ENCODE data around the gene DALRD3.

The DALRD3 gene

DNA sequence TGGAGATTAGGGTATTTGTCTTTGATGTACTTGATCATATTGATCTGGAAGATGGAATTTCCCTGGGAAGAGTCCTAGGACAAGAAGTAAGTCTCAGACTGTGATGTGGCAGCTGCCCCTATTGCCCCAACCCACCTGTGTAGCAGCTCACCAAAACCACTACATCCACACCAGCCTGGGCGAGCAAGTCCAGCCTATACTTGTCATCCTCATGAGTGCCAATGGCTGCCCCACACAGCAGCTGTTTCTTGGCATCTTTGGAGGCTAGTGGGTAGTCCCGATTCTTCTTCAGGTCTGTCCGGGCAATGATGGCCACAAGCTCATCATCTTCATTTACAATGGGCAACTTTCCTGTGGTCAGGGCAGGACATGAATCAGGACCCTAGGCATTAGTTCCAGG, 8.2 kb upstream of the DALRD3 start:
- H3K4me3 ChIP-seq (ENCODE audit: low read length), result no peak overlapping the region
- no peak for TF ChIP-seq ZNF274 (IDR thresholded peaks at IDR 0.05; ENCODE audit: low read depth, low read length)

DNA sequence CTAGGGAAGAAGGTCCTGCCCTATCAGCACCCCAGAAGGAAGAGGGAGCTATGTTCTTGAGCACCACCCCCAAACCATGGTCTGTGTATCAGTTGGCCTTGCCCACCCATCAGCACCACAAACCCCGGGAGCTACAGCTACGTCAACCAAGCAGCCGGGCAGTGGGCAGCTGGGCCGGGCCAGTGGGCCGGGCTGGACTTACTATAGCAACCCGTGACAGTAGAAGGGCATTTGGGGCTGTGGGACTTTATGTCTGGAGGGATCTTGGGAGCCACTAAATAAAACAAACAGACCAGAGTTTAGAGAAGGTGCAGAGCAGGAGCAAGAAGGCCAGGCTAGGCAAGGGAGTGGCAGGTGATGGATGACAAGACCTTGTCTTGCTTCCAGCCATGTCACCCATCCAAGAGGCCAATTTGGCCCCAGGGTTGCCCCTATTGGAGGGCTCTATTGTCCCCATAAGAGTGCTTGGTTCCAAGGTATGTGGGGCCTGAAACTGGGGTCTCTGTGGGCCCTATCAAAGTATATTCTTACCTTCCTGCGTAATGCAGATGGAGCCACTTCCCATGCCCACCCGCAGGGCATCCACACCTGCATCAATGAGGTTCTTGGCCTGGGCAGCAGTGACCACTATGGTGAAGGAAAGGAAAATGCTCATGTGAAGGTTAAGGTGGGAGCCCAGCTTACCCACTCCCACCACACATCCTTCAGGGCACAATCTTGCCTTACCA, 7.6 kb upstream of the DALRD3 start:
- H3K4me3 ChIP-seq (ENCODE audit: low read length), result no peak overlapping the region
- TF ChIP-seq ZNF274 (IDR thresholded peaks at IDR 0.05; ENCODE audit: low read depth, low read length), result no peak

DNA sequence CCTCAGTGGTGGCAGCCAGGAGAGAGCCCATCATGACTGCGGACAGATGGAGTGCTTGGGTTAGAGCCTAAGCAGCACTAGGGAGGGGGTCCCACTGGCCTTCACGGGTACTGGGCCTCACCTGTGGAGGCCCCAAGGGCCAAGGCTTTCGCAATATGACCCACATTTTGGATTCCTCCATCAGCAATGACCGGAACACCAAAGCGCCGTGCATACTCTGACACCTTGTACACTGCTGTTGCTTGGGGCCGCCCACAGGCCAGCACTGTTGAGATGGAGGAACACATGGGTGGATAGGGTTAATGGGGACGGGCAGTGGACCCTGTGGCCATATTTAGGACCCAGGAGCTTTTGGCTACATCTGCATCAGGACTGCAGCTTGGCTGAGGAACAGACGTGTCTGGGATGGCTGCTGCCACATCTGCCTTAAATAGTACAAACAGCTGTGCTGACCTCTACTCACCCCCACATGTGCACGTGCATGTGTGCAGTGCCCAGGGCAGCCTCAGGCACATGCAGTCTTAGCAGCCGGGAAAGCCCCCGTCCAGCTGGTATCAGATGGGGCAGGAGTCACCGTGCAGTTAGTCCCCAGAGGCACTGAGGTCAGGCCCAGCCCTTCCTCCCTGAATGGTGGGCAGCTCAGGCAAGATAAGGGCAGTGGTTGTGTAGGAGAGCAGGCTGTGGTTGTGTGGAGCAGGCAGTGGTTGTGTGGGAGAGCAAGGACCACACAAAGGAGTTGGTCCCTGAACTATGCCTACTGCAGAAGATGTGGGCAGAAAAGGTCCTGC, 6.8 kb upstream of the DALRD3 start:
- TF ChIP-seq ZNF274 (IDR thresholded peaks at IDR 0.05; ENCODE audit: low read depth, low read length), result no peak
- no peak overlapping the region for H3K4me3 ChIP-seq (ENCODE audit: low read length)

DNA sequence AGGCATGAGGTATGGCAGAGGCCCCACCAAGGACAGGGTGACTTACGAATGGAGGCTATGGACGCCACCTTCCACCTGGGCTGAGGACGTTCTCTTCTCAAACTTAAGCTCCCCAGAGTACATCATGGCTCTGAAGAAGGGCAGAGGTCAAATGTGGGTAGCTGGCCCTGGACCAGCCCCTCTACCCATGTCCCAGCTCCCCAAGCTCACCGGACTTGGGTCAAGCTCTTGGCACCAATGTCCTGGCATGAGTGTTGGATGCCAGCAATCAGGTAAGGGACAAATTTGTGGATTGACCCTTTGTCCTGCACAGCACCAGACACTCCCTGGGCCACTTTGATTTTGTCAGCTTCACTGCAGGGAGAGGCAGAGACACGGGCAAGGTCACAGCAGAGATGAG, 6.1 kb upstream of the DALRD3 start:
- H3K4me3 ChIP-seq (ENCODE audit: low read length), result no peak overlapping the region
- TF ChIP-seq ZNF274 (IDR thresholded peaks at IDR 0.05; ENCODE audit: low read depth, low read length), result no peak

DNA sequence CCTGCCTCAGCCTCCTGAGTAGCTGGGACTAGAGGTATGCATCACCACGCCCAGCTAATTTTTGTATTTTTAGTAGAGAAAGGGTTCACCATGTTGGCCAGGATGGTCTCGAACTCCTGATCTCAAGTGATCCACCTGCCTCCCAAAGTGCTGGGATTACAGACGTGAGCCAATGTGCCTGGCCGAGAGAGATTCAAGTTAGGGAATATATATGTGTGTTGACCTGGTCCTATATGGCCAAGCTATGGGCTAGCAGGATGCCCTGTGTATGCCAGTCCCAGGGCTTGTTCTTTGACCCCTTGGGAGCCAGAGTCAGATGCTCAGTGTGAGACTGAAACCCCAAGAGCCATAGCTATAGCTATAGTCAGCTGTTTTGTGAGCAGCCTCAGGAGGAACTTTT, 5.4 kb upstream of the DALRD3 start:
- TF ChIP-seq ZNF274 (IDR thresholded peaks at IDR 0.05; ENCODE audit: low read depth, low read length), result no peak
- no peak overlapping the region for H3K4me3 ChIP-seq (ENCODE audit: low read length)

DNA sequence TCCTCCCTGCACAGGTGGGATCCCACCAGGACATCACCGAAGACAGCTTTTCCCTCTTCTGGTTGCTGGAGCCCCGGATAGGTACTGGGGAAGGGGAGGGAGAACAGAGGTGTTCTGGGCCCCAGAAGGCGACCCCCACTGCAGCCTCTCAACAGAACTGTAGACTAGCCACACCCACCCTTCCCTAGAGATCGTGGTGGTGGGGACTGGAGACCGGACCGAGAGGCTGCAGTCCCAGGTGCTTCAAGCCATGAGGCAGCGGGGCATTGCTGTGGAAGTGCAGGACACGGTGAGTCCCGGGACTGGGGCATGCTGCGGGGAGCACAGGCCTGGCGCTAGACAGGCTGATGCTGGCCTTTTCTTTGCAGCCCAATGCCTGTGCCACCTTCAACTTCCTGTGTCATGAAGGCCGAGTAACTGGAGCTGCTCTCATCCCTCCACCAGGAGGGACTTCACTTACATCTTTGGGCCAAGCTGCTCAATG, 4.3 kb upstream of the DALRD3 start:
- H3K4me3 ChIP-seq (ENCODE audit: low read length), result peak overlapping the region; percentile 77
- no peak for TF ChIP-seq ZNF274 (IDR thresholded peaks at IDR 0.05; ENCODE audit: low read depth, low read length)

DNA sequence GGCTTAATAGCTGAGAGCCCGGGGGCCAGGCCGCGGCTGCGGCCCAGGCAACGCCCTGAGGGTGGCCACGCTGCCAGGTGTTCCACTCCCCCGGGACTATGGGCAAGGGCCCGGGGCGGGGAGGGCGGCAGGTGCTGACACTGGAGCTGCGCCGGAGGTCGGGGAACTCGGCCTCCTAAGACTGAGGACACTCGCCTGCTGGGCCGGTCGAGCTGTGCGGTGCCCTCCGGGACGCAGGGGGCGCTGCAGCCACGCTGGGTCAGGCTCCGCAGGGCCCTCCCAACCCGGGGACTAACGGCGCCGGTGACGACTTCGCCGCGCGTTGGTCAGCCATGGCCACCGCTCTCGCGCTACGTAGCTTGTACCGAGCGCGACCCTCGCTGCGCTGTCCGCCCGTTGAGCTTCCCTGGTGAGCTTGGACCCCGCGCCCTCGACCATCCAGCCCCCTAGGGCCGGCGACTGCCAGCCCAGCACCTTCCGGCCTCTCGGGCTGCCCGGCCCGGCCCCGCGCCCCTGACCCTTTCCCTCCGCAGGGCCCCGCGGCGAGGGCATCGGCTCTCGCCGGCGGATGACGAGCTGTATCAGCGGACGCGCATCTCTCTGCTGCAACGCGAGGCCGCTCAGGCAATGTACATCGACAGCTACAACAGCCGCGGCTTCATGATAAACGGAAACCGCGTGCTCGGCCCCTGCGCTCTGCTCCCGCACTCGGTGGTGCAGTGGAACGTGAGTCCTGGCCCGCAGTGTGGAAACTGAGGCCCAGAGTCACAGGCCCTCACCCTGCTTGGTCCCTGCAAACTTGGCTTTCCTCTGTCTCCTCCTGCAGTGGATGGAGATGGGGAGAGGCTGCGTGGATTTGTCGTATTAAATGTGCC, 3.7 kb upstream of the DALRD3 start, which contains the start of gene NDUFAF3:
NDUFAF3 (plus strand) TSS at position 309 of the 875 bp plus-strand sequence; CDS start at position 333, 24 bp downstream.
- TF ChIP-seq ZNF274 (IDR thresholded peaks at IDR 0.05; ENCODE audit: low read depth, low read length), result no peak
- peak within 1 kb of the TSS; percentile 77 for H3K4me3 ChIP-seq (ENCODE audit: low read length)

DNA sequence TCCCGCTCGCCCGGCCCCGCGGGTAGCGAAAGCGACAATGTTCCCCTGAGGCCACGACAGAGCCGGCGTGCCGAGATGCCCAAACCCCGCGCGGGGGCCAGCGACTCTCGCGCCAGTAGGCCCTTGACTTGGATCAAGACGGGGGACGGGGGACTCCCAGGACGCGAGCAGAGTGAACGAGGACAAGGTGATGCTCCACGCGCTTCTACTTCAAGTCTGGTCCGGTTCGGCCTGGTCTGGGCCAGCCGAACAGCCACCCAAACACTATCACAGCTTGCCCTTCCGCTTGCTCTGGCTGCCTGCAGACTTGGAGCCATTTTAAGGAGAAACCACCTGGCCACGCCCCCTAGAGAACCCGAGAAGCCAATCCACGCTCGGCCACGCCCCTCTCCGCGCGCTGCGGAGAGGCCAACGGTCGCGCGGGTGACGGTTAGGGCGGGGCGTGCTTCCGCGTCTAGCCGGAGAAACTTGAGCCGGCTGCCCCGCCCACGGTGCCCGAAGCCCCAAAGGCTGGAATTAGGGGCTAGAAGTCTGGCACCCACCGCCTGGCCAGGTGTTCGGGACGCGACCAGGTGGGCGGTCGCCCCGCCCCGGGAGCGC, 2.9 kb upstream of the DALRD3 start:
- H3K4me3 ChIP-seq (ENCODE audit: low read length), result peak overlapping the region; percentile 77
- TF ChIP-seq ZNF274 (IDR thresholded peaks at IDR 0.05; ENCODE audit: low read depth, low read length), result no peak

DNA sequence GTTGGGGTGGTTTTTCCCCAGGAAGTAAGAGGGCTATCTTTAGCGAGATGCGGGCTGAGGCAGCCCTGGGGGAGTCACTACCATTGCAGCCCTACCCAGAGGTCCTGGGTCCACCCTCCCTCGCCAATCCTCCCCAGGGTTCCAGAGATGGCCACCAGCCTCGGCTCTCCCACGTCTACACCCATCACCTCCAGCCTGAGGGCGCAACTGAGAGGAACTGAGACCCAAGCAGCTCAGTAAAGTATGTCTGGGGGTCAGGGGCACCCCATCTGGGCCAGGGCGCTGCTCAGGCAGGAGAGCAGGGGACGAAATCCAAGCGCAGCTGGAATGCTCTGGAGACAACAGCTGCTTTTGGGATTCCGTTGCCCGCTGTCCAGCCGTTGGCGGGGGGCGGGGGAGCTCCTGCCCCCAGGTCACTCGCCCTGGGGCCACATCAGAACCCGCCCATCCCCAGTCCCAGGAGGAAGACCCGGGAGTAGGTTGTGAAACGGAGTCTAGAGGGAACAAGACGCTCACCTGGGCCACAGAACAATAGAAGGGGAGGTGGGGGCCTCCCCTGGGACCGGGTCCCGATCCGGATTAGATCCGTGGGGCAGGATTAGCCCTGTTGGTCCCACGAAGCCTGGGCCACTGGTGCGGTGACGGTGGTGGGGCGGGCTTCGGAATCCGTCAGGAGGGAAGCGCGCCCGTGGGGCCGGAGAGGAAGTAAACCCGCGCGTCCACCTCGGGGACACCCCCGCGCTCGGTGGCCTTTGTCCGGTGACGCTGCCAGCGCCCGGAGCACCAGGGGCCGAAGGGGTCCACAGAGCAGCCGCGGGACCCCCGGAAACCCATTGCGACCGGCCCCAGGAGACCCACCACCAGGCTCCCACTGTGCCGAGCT, 2.2 kb upstream of the DALRD3 start:
- TF ChIP-seq ZNF274 (IDR thresholded peaks at IDR 0.05; ENCODE audit: low read depth, low read length), result no peak
- peak overlapping the region; percentile 64 for H3K4me3 ChIP-seq (ENCODE audit: low read length)

DNA sequence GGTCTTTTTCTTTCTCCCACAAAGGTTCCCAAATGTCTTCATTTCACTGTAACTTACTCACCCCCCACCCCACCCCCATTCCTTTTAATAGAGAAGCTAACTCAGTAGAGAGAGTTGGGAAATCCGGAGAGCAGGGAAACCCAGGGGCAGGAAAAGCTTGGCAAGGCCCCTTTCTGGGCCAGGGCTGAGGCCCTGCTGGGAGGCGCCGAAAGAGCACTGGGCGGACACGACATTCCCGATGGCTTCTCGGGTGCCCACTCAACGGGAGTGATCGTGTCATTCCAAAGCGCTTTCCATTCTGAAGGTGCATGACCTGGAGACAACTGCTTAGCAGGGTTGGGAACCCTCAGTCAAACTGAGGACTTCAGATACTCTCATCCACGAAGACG, 1.6 kb upstream of the DALRD3 start:
- no peak for TF ChIP-seq ZNF274 (IDR thresholded peaks at IDR 0.05; ENCODE audit: low read depth, low read length)
- peak overlapping the region; percentile 64 for H3K4me3 ChIP-seq (ENCODE audit: low read length)

DNA sequence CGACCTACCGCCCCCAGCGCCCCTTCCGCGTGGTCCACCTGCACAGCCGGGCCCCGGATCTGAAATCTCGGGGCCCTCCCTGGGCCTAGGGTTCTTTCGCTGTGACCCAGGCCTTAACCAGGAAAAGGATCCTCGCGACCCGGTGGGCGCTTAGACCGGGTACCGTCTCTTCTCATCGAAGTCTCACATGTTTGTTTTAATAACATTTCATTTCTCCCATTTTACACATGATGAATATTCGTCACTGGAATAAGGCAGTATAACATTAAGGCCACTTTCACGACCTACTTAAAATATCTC, 277 bp upstream of the DALRD3 start:
- peak overlapping the region; percentile 64; the same call in 1 of the 2 replicates for H3K4me3 ChIP-seq (ENCODE audit: low read length)
- no peak for TF ChIP-seq ZNF274 (IDR thresholded peaks at IDR 0.05; ENCODE audit: low read depth, low read length)

DNA sequence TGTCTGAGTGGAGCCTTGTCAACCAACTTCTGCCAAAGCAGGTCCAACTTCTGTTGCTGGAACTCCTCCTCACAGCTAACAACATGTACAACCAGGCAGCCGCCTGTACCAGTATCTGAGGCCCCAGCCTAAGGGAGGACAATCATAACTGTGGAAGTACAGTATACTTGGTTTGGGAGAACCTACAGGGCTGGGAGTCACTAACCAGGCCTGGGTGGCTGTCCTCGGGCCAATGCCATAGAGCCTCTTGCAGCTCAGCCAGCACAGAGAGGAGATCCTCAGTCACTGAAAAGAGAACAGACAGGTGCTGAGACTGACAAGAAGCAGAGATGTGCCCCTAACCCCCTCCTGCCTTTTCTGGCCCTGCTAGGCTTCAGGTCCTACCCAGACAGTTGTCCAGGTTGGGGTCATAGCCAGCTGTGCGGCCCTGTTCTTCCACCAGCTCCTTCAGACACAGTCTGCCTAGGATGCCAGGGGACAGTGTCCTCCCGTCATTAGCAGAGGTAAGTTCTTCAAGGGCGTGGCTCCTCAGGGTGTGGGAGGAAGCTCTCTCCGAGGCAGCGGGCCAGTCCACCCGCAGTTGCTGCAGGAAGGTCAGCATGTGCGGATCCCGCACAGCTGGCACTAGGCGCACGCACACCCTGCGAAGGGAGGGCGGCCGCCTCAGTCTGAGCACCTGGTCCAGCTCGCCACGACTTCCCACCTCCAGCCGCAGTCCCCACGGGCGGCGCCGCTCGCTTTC, 980 bp downstream of the DALRD3 start:
- no peak for TF ChIP-seq ZNF274 (IDR thresholded peaks at IDR 0.05; ENCODE audit: low read depth, low read length)
- peak overlapping the region; percentile 64; the same call in 1 of the 2 replicates for H3K4me3 ChIP-seq (ENCODE audit: low read length)

Measured in GM08714 (cell line).